Right hindlimb (tissue), 1 donor: ENCODE results near the gene CASS4.
A peak's percentile ranks its signal among the peaks of the same experiment; 100 is the strongest.
"Not testable (repeated sequence)": the region's sequence is repeated elsewhere in the genome, so short reads cannot be mapped to it uniquely, and the experiment has no call there.

Experiments
- DNase-seq: peaks from one replicate; pipeline ENCODE4 v3.0.0-alpha.2; 2018

CASS4 gene

DNA sequence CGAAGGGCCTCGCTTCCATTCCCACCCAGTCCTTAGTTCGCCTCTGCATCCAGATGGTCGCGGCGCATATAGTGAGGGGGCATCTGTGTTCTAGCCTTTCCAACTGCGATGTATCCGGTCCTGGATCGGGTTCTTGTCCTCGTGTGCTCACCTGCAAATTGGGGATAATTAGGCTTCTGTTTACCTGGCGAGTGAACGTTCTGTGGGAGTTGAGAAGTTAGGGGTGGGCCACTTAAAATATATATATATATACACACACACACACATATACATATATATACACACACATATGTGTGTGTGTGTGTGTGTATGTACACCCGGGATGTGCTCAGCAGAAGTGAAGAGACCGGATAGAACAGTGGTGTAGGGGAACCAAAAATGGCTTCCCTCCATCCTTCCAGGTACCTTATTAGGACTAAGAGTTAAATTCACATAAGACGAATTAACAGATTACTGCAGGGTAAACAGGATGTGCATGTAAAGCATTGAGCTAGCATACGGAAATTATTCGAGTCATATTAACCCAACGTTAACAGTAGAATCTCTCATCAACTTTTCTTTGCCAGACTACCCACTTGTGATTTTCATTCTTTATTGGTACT, 19.1 kb upstream of the CASS4 start:
- no peak for DNase-seq

DNA sequence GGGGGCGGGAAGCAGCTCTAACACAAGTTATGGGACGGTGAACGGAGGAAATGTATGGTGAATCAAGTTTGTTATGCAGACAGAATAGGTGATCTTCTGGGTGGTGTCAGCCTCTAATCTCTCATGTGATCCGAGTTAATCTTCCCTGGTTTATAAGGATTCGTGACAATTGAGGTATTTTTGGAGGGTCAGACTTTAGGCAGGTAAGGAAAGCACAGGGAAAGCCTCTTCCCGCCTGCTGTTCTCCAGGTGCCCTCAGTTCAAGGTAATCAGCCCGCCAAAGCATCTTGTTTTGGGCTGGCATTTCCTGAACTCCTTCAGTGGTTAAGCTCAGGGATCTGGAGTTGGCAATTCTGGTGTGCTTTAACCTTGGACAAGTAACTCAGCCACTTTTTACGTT, 18.4 kb upstream of the CASS4 start:
- DNase-seq = no peak

DNA sequence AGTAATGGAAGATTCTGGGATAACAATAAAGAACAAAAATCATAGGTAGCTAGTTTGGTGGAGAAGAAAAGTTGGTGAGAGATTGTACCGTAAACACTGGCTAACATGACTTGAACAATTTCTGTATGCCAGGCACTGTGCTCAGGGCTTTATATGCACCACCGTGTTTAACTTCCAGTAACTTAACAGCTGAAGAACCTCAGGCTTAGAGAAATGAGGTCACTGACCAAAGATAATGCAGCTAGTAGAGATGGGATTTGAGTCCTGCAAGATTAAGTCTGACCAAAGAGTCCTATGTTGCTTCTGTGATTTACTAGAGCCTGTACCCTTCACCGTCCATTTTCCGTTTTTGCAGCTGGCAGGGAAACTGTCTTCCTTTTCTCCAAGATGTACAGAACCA, 16.9 kb upstream of the CASS4 start:
- no peak for DNase-seq

DNA sequence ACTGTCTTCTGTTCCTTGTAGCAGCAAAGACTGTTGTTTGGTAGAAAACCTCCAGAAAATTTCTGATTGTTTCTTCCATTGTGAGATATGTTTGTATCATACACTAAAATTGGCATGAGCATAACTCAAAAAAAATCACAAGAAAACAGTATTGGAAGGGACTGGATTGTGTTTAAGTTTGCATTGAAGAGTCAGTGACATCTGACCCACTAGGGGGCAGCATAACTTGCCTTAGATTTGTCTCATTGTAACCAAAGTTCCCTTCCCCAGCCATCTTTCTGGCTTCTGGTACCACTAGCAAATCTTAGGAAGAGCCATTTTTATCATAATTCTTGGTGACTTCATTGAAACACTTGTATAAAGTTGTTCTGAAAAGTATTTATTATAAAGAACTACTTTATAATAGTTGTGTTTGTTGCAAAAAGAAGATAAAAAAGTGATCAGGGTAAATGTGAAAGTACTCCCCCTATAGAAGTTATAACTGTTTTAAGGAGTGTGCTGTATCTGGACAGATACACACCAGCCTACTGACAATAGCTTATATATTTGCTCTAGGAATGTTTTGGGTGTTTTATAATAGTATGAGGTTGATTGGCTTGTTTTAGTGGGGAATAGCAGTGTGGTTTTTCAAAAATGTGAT, 11.9 kb upstream of the CASS4 start:
- peak; percentile 58 for DNase-seq

DNA sequence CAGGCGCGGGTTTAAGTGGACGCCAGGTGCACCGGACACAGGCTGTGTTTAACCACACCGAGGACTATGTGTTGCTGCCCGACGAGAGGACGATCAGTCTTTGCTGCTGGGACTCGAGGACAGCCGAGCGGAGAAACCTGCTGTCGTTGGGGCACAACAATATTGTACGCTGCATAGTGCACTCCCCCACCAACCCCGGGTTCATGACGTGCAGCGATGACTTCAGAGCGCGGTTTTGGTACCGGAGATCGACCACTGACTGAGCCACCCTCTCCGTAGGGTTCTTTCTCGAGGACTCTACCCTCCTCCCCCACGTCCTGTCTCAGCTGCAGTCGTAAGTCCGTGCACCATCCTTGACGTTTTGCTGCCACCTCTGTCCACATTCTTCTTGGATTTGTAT, 8.6 kb upstream of the CASS4 start:
- no peak for DNase-seq

DNA sequence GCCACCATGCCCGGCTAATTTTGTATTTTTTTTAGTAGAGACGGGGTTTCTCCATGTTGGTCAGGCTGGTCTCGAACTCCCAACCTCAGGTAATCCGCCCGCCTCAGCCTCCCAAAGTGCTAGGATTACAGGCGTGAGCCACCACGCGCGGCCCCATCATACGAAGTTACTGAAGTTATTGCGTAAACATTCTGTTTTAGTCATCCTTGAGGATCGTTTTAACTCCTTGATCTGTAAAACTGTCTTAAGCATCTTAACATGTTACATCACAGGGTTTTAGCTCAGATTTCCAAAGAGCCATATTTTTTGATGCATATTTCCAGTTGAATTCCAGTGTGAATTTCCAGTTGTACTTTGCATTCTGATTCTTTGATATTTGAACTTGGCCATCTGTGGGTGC, 6.7 kb upstream of the CASS4 start:
- not testable (repeated sequence) for DNase-seq

DNA sequence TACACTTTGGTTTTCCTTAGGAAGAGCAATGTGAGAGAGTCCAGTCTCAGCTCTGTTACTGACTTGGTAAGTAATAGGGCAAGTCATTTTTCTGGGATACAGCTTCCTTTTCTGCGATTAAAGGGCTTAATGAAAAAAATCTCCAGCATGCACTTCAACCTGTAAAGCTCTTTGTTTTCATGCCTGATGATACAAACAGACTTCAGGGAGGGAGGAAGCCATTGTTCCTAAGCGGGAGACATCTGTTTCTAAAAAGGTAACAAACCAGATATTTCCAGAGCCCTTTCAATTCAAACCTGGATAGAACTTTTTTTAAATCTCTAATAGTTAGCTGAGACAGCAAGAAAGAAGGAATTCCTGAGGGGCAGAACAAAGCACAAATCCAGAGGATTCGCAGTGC, 5.2 kb upstream of the CASS4 start:
- no peak for DNase-seq

DNA sequence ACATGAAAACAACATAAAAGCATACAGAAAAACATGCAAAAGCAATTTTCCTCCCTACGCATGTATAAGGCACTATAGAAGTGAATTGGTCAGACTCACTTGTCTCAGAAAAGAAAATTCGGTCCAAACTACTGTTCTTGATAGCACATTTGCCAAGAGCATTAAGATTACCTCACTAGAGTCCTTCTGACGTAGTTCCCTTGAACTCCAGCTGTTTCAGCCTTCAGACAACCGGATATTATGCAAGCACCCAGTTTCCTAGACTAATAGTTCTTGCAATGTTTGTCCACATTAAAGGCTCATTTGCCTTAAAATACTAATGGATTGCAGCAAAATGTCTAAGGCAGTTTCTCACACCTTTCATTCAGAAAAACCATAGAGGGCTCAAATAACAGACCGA, 2.5 kb upstream of the CASS4 start:
- no peak for DNase-seq

DNA sequence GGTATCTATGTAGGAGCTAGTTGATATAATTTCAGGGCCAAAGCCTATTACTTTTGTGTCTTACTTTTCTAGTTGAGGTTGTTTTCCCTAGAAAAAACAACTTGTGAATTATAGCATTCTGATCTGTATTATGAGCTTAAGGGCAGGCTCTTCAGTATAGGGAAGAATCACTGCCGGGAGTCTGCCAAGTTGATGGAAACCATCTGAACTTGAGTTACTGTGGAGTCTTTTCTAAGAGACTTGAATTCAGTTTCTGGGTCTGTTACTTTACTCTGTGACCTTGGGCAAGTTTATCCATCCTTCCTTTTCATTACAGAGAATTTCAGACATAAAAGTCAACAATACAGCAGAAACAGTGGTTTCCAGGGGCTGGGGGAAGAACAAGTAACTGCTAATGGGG, 2.1 kb upstream of the CASS4 start:
- no peak for DNase-seq

DNA sequence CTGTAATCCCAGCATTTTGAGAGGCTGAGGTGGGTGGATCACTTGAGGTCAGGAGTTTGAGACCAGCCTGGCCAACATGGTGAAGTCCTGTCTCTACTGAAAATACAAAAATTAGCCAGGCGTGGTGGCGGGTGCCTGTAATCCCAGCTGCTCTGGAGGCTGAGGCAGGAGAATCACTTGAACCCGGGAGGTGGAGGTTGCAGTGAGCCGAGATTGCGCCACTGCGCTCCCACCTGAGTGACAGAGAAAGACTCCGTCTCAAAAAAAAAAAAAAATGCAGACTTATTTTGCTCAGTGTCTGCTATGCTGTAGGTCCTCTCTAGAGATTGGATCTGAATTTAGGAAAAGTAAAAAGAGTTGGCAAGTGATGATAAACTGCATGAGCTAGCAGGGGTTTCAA, 773 bp upstream of the CASS4 start:
- not testable (repeated sequence) for DNase-seq

DNA sequence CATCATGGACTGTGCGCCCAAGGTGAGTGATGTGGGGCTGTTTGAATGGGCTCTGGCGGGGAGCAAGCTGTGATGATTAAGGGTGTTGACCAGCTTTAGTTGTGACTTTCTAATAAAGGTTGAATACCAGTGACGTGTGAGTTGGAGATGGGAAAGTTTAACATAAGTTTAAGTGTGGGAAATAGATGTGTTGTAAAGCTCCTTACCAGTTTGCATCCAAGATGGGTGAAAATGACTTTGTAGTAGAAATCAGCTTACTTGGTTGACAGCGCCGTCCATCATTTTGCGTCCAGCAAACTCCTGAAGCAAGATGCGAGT, 372 bp downstream of the CASS4 start:
- DNase-seq = no peak

DNA sequence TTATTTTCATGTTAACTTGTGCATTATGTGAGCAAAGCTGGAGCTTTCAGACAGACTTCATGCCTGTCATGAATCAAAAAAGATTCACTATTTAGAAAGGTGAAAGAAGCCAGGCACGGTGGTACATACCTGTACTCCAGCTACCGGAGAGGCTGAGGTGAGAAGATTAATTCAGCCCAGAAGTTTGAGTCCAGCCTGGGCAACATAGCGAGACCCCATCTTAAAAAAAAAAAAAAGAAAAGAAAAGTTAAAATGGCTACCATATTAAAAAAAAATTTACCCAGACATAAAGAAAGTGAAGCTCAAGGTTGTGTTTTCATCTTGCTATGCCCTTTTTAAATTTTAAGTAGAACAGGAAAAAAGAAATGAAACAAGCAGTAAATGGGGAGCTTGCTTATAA, 889 bp downstream of the CASS4 start:
- no peak for DNase-seq

DNA sequence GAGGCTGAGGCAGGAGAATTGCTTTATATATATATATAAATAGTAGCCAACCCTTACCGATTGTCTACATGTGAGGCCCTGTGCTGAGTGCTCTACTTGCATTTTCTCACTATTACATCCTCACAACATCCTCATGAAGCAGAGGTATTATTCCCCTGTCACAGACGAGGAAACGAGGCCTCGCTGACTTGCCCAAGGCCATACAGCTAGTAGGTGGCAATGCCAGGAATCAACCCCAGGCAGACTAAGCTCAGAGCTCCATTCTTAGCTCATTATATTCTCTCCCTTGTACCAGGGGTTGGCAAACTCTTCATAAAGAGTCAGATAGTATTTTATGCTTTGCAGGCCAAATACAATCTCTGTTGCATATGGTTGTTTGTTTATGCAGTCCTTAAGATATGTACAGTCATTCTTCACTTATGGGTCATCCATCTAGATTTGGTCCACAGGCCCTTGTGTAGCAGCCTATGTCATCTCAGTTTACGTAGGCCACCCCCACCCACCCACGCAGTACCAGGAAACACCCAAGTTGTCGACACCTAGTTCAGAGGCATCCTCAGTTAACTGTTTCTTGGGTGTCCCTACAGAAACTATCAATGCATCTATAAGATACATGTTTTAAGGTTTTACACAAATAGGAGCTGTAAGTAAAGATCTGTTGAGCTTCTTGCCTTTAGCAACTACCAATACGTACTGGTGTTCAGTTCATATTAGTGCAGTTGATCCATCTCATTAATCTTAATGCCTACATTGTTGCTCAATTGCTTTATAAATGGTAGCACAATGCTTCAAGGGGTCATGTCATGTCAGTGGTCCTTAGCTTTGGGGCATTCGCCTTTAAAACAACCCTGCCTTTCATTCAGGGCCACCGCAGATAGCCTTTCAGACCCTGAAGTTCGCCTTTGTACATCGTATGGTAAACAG, 3.0 kb downstream of the CASS4 start:
- no peak for DNase-seq

DNA sequence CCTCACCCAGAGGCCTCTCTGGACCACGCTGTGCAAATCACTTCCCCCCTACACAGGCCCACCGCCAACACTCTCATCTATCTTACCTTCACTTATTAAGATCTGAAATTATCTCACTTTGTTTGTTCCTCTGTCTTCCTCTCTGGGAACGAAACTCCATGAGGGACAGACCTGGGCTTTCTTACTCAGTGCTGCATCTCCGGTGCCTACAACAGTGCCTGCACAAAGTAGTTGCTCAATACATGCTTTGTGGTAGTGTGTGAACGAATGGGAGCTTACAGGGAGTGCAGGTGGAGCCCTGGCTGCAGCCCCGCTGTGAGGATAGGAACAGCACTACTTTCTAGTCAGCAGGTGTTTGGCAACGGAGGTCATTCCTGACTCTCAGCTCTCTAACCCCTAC, 5.3 kb downstream of the CASS4 start:
- DNase-seq = no peak

DNA sequence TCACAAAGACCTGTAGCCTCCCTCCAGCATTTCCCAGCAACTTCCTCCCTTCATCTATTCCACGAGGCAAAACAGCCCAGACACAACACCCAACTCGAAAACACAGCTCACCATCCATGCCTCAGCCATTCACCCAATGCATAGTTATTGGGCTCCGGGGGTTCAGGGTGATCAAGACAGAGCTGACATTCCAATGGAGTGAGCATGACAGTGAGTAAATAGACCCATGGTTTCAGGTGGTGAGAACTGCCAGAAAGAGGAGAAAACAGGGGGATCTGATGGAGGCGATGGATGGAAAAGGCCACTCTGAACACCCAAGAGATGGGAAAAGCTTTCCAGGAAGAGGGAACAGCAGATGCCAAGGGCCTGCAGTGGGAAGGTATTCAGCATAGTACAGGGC, 5.9 kb downstream of the CASS4 start:
- DNase-seq = no peak

DNA sequence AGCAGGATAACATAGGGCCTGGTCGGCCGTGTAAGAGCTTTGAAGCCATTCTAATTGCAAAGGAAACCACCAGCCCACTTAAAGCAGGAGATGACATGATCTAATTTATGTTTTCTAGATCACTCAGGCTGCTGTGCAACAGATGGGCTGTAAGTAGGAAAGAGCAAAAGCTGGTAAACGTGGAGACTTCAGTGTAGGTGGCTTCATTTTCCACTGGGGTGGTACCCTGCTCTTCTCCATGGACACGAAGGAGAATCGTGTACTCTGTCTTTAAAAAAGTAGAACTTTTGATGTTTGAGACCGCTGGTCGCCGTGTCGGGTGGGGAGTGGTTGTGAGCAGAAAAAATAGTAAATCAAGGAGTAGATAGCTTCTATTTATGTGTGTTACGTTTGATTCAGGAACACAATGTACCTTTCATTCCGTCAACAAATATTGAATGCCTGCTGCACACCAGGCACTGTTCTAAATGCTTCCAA, 6.4 kb downstream of the CASS4 start:
- no peak for DNase-seq

DNA sequence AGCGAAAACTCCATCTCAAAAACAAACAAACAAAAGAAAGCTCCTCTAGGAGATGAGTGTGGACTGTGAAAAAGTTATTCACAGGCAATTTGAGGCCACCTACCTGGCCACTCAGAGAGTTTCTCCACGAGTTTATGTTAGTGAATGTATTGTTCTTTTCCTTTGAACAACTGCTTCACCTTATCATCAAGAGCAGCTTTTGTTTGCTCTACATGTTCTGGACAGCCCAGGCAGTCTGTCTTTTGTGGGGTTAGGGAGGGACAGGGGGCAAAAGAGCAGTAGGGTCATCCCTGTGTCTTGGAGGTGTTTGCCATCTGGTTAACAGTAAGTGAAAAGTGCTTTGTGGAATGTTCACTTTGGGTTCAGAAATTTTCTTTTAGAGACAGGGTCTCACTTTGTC, 8.0 kb downstream of the CASS4 start:
- DNase-seq = no peak

DNA sequence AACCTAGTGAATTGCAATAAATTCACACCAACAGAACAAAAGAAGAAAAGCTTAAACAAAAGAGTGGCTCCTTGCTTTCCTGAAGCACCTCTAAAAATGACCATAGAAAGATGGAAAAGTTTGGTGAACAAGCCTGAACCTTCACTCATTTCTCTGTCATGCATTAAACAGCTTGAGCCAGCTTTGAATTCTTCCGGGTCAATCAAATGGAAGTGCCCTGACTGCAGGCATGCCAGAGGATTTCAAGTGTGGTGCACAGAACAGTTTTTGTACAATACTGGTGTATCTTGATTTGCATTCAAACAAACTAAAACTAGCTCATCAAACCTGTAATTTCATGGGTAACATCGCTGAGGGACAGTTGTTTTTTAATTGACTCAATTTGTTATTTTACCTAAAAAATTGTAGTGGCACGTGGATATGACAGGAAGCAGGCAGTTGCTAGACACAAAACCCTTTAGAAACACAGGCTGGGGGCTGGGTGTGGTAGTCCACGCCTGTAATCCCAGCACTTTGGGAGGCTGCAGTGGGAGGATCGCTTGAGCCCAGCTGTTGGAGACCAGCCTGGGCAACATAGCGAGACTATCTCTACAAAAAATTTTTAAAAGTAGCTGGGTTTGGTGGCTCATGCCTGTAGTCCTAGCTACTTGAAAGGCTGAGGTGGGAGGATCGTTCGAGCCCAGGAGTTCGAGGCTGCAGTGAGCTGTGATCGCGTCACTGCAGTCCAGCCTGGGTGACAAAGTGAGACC, 9.1 kb downstream of the CASS4 start:
- DNase-seq = no peak

DNA sequence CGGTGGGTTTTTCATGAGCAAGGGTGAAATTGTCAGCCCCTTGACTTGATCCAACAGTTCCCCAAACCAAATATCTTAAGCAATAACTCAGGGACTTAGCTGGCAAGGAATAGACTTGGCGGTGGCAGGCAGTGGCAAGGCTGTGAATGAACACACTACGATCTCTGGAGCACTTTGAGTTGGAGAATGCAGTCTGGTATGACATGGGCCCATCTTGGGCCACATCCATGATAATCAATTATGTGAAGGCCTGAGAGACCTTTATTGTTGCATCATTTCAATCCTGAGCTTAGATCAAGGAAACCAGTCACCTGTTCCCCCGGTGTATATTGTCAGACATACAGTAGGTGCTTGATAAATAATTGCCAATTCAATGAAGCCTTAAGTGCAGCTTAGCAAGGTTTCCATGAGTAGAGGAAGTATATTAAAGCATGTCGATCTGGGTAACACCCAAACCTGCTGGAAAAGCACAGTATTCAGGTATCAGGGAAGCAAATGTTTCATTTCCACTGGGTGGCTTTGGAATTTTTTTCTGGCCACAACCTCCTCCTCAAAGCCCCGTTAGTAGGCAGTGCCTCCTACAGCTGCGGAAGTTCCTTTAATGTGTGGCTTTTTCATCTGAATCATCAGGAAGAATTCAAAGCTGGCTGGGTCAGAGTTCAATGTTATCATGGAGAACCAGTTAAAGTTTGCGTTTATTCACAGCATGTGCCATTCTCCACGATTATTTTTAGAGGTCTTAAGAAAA, 10.2 kb downstream of the CASS4 start:
- DNase-seq = no peak

DNA sequence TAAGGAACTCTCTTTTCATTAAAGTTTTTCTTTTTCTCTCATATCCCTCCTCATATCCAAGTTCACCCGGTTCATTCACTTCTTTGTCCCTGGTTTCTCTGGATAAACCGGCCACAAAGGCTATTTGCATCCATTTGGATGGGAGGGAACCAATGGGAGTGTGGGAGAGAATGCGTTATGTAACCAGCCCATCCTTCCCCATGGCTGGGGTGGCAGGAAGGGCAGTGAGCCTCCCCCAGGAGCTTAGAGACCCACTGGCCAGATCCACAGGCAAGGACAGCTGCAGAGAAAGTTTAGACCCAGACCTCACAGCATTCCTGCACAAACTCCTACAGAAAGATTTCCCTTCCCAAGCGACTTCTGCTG, 10.7 kb downstream of the CASS4 start:
- DNase-seq = no peak

DNA sequence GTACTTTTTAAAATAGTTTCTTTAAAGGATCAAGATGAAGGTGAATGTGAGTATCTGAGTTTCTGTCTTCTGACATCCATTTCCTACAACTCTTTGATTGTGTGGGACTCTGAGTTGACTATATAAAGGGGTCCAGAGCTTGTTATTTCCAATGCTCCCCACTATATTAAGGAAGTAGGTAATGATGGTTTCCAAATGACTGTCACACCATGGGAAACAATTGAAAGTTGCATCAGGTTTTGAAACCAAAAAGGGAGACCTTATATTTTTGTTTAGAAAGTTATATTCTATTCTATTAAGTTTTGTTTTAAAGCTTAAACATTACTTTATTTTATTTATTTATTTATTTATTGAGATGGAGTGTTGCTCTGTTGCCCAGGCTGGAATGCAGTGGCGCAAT, 11.2 kb downstream of the CASS4 start:
- no peak for DNase-seq

DNA sequence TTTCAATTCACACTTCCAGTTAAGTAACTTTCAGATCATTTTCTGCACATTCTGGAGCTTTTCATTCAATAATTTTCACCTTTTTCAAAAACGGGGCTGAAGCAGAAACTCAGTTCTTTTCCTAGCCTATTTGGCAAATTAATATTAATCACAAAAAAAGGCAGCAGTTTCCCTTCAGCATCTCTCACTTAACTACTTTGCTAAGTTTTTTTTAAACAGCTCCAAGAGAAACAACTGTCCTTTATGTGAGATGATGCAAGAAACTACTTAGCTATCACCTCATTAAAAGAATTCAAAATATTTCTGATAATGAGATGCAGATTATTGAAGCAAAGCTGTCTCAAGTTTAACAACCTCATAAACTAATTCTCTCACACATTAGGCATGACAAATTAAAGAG, 11.8 kb downstream of the CASS4 start:
- no peak for DNase-seq

DNA sequence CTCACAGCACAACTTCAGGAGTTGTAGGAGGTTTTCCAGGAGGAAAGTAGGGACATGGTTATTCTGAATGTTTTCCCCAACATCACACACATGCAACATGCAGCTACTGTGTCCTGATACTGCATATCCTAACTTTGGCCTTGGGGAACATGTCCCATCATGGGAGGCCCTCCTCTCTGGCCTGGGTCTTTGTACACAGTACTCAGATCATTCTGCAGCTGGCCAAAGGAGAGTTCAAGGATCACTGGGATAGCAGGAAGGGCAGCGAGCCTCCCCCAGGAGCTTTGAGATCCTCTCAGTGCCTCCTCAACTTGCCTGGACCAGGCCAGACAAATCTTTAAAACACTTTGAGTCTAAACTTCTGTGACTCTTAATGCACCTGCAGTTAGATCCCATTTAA, 12.9 kb downstream of the CASS4 start:
- no peak for DNase-seq
